HEK293 (cell line): ENCODE data around the gene SLC30A7.

ENCODE experiments used
- CTCF ChIA-PET: fragments of 350-600 bp; formaldehyde crosslinking; extraction: SDS; loops from one replicate; lab custom pipeline; 2021; ENCODE audit warnings: antibody characterized with exemption; lab: Yijun Ruan, JAX
- POLR2A ChIA-PET: fragments of 300-600 bp; formaldehyde crosslinking; extraction: SDS; loops from one replicate; lab custom pipeline; 2020; ENCODE audit warnings: antibody characterized with exemption, inconsistent platforms; lab: Yijun Ruan, JAX
- H3K27ac ChIP-seq: fragments of 200-500 bp; sonication (Bioruptor generic); 2 replicates; pipeline ENCODE4 v1.5.1; 2014; ENCODE audit warnings: low read depth, low read length, control low read depth, inconsistent platforms; ENCODE audit errors: extremely low read depth
- H3K36me3 ChIP-seq, 2 experiments: fragments of 200-500 bp in 1 of 2; sonication (Bioruptor generic) in 1 of 2; 1 replicate in 1 of 2; 2 replicates in 1 of 2; pipeline ENCODE4 v1.5.1; 2014 to 2017; ENCODE audit warnings: inconsistent platforms in 2 of 2, low read length in 2 of 2; ENCODE audit not compliant: control insufficient read depth in 2 of 2, insufficient read depth in 1 of 2
- H3K4me1 ChIP-seq: fragments of 200-500 bp; sonication (Bioruptor generic); 2 replicates; pipeline ENCODE4 v1.5.1; 2014; ENCODE audit warnings: mild to moderate bottlenecking, low read length, inconsistent platforms; ENCODE audit not compliant: control insufficient read depth, insufficient read depth
- H3K4me3 ChIP-seq: 2 replicates; pipeline ENCODE4 v1.5.1; 2011; ENCODE audit warnings: low read depth, mild to moderate bottlenecking, control low read depth, low read length, moderate library complexity
- H3K9me3 ChIP-seq: fragments of 200-500 bp; sonication (Bioruptor generic); 2 replicates; pipeline ENCODE4 v1.5.1; 2014; ENCODE audit warnings: low read depth, low read length, inconsistent platforms; ENCODE audit not compliant: control insufficient read depth, insufficient read depth
- CTCF ChIP-seq: fragments of 450-650 bp; formaldehyde crosslinking; IDR thresholded peaks from 2 replicates; pipeline ENCODE4 v1.5.1; 2016; ENCODE audit warnings: missing biosample characterization, missing genetic modification characterization
- GLI2 ChIP-seq: fragments of 450-650 bp; formaldehyde crosslinking; IDR thresholded peaks from 2 replicates; pipeline ENCODE4; 2017; ENCODE audit warnings: missing biosample characterization, missing genetic modification characterization, low read depth, borderline replicate concordance
- IKZF3 ChIP-seq: fragments of 450-650 bp; IDR thresholded peaks from 2 replicates; pipeline ENCODE4 v1.5.0; 2018; ENCODE audit warnings: missing biosample characterization, mild to moderate bottlenecking, missing genetic modification characterization, moderate library complexity
- PATZ1 ChIP-seq: fragments of 450-650 bp; formaldehyde crosslinking; IDR thresholded peaks from 2 replicates; pipeline ENCODE4 v1.5.1; 2016; ENCODE audit warnings: missing biosample characterization, missing genetic modification characterization
- PBX3 ChIP-seq: sonication (generic); formaldehyde crosslinking; IDR thresholded peaks from 2 replicates; pipeline ENCODE4 v1.8.1; 2022; ENCODE audit warnings: mild to moderate bottlenecking, moderate library complexity, missing genetic modification reagents
- PRDM1 ChIP-seq: fragments of 450-650 bp; formaldehyde crosslinking; IDR thresholded peaks from 2 replicates; pipeline ENCODE4; 2016; ENCODE audit warnings: missing biosample characterization, missing genetic modification characterization
- TRIM28 ChIP-seq: IDR thresholded peaks from 2 replicates; pipeline ENCODE4 v1.6.1; 2011; ENCODE audit warnings: low read length, control low read depth, borderline replicate concordance
- ZBTB6 ChIP-seq: fragments of 450-650 bp; formaldehyde crosslinking; IDR thresholded peaks from 2 replicates; pipeline ENCODE4 v1.5.1; 2017; ENCODE audit warnings: missing biosample characterization, missing genetic modification characterization
- ZNF10 ChIP-seq: fragments of 450-650 bp; formaldehyde crosslinking; IDR thresholded peaks from 2 replicates; pipeline ENCODE4 v1.5.1; 2017; ENCODE audit warnings: missing biosample characterization, missing genetic modification characterization
- ZNF138 ChIP-seq: fragments of 450-650 bp; formaldehyde crosslinking; IDR thresholded peaks from 2 replicates; pipeline ENCODE4 v1.5.1; 2016; ENCODE audit warnings: missing biosample characterization, missing genetic modification characterization, borderline replicate concordance
- ZNF155 ChIP-seq: fragments of 450-650 bp; formaldehyde crosslinking; IDR thresholded peaks from 2 replicates; pipeline ENCODE4 v1.5.1; 2016; ENCODE audit warnings: missing biosample characterization, missing genetic modification characterization
- ZNF26 ChIP-seq: fragments of 450-650 bp; formaldehyde crosslinking; IDR thresholded peaks from 2 replicates; pipeline ENCODE4 v1.5.1; 2016; ENCODE audit warnings: missing biosample characterization, missing genetic modification characterization
- ZNF366 ChIP-seq: fragments of 450-650 bp; formaldehyde crosslinking; conservative IDR thresholded peaks from 2 replicates; pipeline ENCODE4 v1.5.1; 2016; ENCODE audit warnings: missing biosample characterization, missing genetic modification characterization
- ZNF404 ChIP-seq: fragments of 450-650 bp; formaldehyde crosslinking; IDR thresholded peaks from 2 replicates; pipeline ENCODE4 v1.5.1; 2017; ENCODE audit warnings: missing biosample characterization, missing genetic modification characterization
- ZNF423 ChIP-seq: fragments of 450-650 bp; formaldehyde crosslinking; IDR thresholded peaks from 2 replicates; pipeline ENCODE4 v1.5.1; 2016; ENCODE audit warnings: missing biosample characterization, missing genetic modification characterization
- ZNF426 ChIP-seq: fragments of 450-650 bp; formaldehyde crosslinking; IDR thresholded peaks from 2 replicates; pipeline ENCODE4 v1.5.1; 2017; ENCODE audit warnings: missing biosample characterization, missing genetic modification characterization, mild to moderate bottlenecking, inconsistent platforms, moderate library complexity
- ZNF514 ChIP-seq: fragments of 450-650 bp; formaldehyde crosslinking; IDR thresholded peaks from 2 replicates; pipeline ENCODE4 v1.5.1; 2016; ENCODE audit warnings: missing biosample characterization, missing genetic modification characterization
- ZNF530 ChIP-seq: fragments of 450-650 bp; formaldehyde crosslinking; IDR thresholded peaks from 2 replicates; pipeline ENCODE4 v1.5.1; 2016; ENCODE audit warnings: low read depth, missing biosample characterization, missing genetic modification characterization
- ZNF596 ChIP-seq: fragments of 450-650 bp; IDR thresholded peaks from 2 replicates; pipeline ENCODE4 v1.5.0; 2018; ENCODE audit warnings: missing biosample characterization, mild to moderate bottlenecking, missing genetic modification characterization, moderate library complexity
- ZNF654 ChIP-seq: fragments of 450-650 bp; formaldehyde crosslinking; IDR thresholded peaks from 2 replicates; pipeline ENCODE4 v1.5.1; 2016; ENCODE audit warnings: low read depth, missing biosample characterization, missing genetic modification characterization
- ZNF660 ChIP-seq: fragments of 450-650 bp; IDR thresholded peaks from 2 replicates; pipeline ENCODE4 v1.5.1; 2018; ENCODE audit warnings: missing biosample characterization, mild to moderate bottlenecking, missing genetic modification characterization
- ZNF670 ChIP-seq: fragments of 450-650 bp; formaldehyde crosslinking; IDR thresholded peaks from 2 replicates; pipeline ENCODE4 v1.5.1; 2016; ENCODE audit warnings: missing biosample characterization, missing genetic modification characterization, low read depth
- ZNF830 ChIP-seq: fragments of 450-650 bp; IDR thresholded peaks from 2 replicates; pipeline ENCODE4 v1.5.0; 2018; ENCODE audit warnings: missing biosample characterization, missing genetic modification characterization, low read depth, mild to moderate bottlenecking, moderate library complexity
- TF ChIP-seq, protein P1 (sequence below): fragments of 450-650 bp; formaldehyde crosslinking; IDR thresholded peaks from 2 replicates; pipeline ENCODE4 v1.5.1; 2016; ENCODE audit warnings: missing biosample characterization, missing genetic modification characterization

Gene SLC30A7

DNA sequence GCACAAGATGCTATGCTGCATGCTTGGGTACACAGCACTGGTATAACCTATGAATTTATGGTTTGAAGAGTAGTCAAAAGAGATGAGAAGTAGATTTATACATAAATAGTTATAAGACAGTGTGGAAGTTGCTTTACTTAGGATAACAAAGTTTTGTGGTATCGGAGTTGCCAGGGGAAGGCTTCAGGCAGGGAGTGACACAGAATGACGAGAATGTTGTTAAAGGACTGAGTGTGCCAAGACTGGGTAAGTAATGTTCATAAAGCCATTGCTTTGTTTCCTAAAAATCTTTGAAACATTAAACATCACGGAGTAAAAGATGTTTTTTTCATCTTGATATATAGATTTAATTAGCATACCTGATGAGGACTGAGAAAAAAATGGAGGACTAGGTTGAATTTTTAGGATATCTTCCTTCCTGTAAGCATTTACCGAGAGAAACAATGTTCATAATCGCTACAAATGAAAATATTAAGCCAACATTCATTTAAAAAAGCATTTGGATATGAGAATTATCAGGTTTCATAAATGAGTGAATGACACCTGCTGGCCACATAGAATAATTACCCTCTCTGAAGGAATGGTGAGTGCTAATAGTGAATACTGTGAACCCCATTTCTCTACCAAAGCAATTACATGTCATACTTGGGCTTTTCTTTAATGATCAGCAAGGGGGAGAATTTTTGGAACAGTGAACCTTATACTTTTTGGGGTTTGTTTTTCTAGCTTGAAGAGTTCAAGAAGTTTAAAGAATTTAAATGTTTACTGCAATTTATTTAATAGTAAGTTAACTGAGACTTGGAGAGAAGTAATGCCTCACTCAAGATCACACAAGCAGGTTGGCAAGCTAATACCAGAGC is 29.6 kb upstream of the SLC30A7 start:
- no peak for TF ChIP-seq ZNF426
- no peak for TF ChIP-seq ZNF26 (tag by site-specific recombination)
- peak; percentile 52 for TF ChIP-seq ZNF654 (tag by site-specific recombination)
- peak; percentile 38; the same call in 1 of the 2 replicates for TF ChIP-seq CTCF
- Histone ChIP-seq H3K4me3 (no peak overlapping the region), H3K27ac (no peak overlapping the region), H3K36me3 (no peaks in the 10 kb centered on the region), H3K9me3 (no peaks in the 10 kb centered on the region), H3K4me1 (no peaks in the 10 kb centered on the region)
- ChIA-PET CTCF (interaction anchor here (0.6 to 6.4 kb wide), 7 partner anchors 9 to 432 kb away, joined by 3 to 162 read pairs (median 3); no protein-coding TSS in a partner anchor), POLR2A (no interaction called here)

GRCh38 chr1:100866901-100867206 is 29.0 kb upstream of the SLC30A7 start:
- Histone ChIP-seq H3K9me3 (no peaks in the 10 kb centered on the region), H3K4me1 (no peaks in the 10 kb centered on the region), H3K4me3 (no peak overlapping the region), H3K27ac (no peak overlapping the region), H3K36me3 (no peaks in the 10 kb centered on the region)
- TF ChIP-seq ZNF830 (tag by site-specific recombination) (no peak), ZNF423 (tag by site-specific recombination) (no peak), PRDM1 (tag by site-specific recombination) (no peak), ZNF10 (no peak), IKZF3 (tag by site-specific recombination) (no peak), ZNF514 (tag by site-specific recombination) (no peak), PATZ1 (tag by site-specific recombination) (no peak), ZNF530 (tag by site-specific recombination) (no peak), ZBTB6 (tag by site-specific recombination) (no peak), ZNF138 (tag by site-specific recombination) (no peak), ZNF366 (tag by site-specific recombination) (no peak), ZNF404 (tag by site-specific recombination) (no peak), GLI2 (no peak), TRIM28 (no peak), ZNF596 (tag by site-specific recombination) (no peak), ZNF660 (no peak), PBX3 (CRISPR knock-in tag) (no peak), ZNF670 (tag by site-specific recombination) (no peak), ZNF155 (tag by site-specific recombination) (no peak)
- TF ChIP-seq, protein P1, sequence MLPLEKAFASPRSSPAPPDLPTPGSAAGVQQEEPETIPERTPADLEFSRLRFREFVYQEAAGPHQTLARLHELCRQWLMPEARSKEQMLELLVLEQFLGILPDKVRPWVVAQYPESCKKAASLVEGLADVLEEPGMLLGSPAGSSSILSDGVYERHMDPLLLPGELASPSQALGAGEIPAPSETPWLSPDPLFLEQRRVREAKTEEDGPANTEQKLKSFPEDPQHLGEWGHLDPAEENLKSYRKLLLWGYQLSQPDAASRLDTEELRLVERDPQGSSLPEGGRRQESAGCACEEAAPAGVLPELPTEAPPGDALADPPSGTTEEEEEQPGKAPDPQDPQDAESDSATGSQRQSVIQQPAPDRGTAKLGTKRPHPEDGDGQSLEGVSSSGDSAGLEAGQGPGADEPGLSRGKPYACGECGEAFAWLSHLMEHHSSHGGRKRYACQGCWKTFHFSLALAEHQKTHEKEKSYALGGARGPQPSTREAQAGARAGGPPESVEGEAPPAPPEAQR, result no peak
- ChIA-PET CTCF (interaction anchor here (0.6 to 6.4 kb wide), 7 partner anchors 9 to 432 kb away, joined by 3 to 162 read pairs (median 3); no protein-coding TSS in a partner anchor), POLR2A (no interaction called here)
